CD4-positive, CD25-positive, alpha-beta regulatory T cell (primary cell): ENCODE data around the gene SEC11A. TPM values are rescaled to one million over a fixed set of nuclear protein-coding genes. Genes with fewer than 3 reads are reported as not detected.
A peak's percentile ranks its signal among the peaks of the same experiment; 100 is the strongest.
"Not testable (repeated sequence)": the region's sequence is repeated elsewhere in the genome, so short reads cannot be mapped to it uniquely, and the experiment has no call there.

Source experiments
- ATAC-seq, 2 donors: fragments of 150-1000 bp; cut with Tn5 transposase; one replicate each; pipeline ENCODE4 v1.10.0; 2021; ENCODE audit warnings: low read depth in 2 of 2, moderate number of reproducible peaks in 2 of 2, moderate library complexity in 1 of 2
- DNase-seq, 3 donors: peaks; one replicate each; pipeline versions ENCODE4 v3.0.0 to v3.0.0-alpha.2; 2012 to 2022; ENCODE audit warnings: mixed read lengths in 1 of 3
- H3K27ac ChIP-seq: one replicate; pipeline ENCODE4 v1.7.0; 2013; ENCODE audit warnings: mild to moderate bottlenecking, low read length; ENCODE audit not compliant: insufficient read depth, poor library complexity, severe bottlenecking
- H3K27me3 ChIP-seq: one replicate; pipeline ENCODE4 v1.7.0; 2013; ENCODE audit warnings: low read length; ENCODE audit not compliant: control insufficient read depth, insufficient read depth
- H3K36me3 ChIP-seq: one replicate; pipeline ENCODE4 v1.7.0; 2013; ENCODE audit warnings: mild to moderate bottlenecking, low read length, moderate library complexity; ENCODE audit not compliant: control insufficient read depth, insufficient read depth
- H3K4me1 ChIP-seq: 2 replicates; pipeline ENCODE4 v1.7.0; 2013; ENCODE audit warnings: mild to moderate bottlenecking, low read length; ENCODE audit not compliant: insufficient read depth, control insufficient read depth, poor library complexity, severe bottlenecking
- H3K4me3 ChIP-seq: one replicate; pipeline ENCODE4 v1.7.0; 2013; ENCODE audit warnings: low read depth, mild to moderate bottlenecking, low read length, moderate library complexity
- H3K9me3 ChIP-seq, 2 experiments: 1 replicate in 1 of 2; 2 replicates in 1 of 2; pipeline ENCODE4 v1.7.0; 2013; ENCODE audit warnings: low read length in 2 of 2, mild to moderate bottlenecking in 1 of 2, moderate library complexity in 1 of 2; ENCODE audit not compliant: control insufficient read depth in 2 of 2
- H3K27ac Mint-ChIP-seq, 3 donors: one replicate each; pipeline ENCODE4 v1.8.0; 2020 to 2022; ENCODE audit warnings: mild to moderate bottlenecking in 3 of 3, mixed read lengths in 3 of 3, moderate library complexity in 2 of 3
- H3K27me3 Mint-ChIP-seq: one replicate; pipeline ENCODE4 v1.8.0; 2022; ENCODE audit warnings: mild to moderate bottlenecking, mixed read lengths
- H3K36me3 Mint-ChIP-seq: one replicate; pipeline ENCODE4 v1.8.0; 2020; ENCODE audit warnings: mixed read lengths
- H3K4me1 Mint-ChIP-seq, 4 donors: one replicate each; pipeline ENCODE4 v1.8.0; 2020 to 2022; ENCODE audit warnings: mixed read lengths in 4 of 4, mild to moderate bottlenecking in 1 of 4
- H3K4me3 Mint-ChIP-seq, 4 donors: one replicate each; pipeline ENCODE4 v1.8.0; 2020 to 2022; ENCODE audit warnings: mild to moderate bottlenecking in 4 of 4, mixed read lengths in 4 of 4, moderate library complexity in 3 of 4
- H3K9me3 Mint-ChIP-seq, 7 donors: one replicate each; pipeline ENCODE4 v1.8.0; 2020 to 2022; ENCODE audit warnings: mixed read lengths in 7 of 7, mild to moderate bottlenecking in 3 of 7, moderate library complexity in 2 of 7
- polyA plus RNA-seq, 4 donors: library from polyadenylated mRNA; unstranded; fragments of 300-500 nt; fragmentation: Illumina TruSeq; gene quantifications; one replicate each; pipeline ENCODE4 v1.2.3, GENCODE V29; 2021
- total RNA-seq: library from RNA; stranded (reverse); gene quantifications from one replicate; pipeline ENCODE4 v1.2.3, GENCODE V29; 2022

The SEC11A gene
- total and polyA plus RNA-seq, 5 donors from 2014 or later, result 72.9 to 186 (median 163) TPM

DNA sequence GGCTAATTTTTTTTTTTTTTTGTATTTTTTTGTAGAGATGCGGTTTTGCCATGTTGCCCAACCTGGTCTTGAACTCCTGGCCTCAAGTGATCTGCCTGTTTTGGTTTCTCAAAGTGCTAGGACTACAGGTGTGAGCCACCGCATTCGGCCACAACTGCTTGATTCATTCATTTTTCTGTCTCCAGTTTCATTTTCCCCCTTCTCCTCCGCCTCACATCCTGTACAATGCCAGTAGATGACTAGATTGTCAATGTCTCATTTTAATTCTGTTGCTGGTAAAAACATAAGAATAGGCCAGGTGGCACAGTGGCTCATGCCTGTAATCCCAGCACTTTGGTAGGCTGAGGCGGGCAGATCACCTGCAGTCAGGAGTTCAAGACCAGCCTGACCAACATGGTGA is 20.4 kb upstream of the SEC11A start:
- Mint-ChIP-seq H3K27ac (peak overlapping the region; percentile 84 to 95 (median 85)), H3K9me3 (peaks cover 0 to 2% (median 0%) of the 10 kb centered on the region in 7 donors), H3K4me1 (peaks cover 20 to 58% (median 41%) of the 10 kb centered on the region in 4 donors), H3K36me3 (no peaks in the 10 kb centered on the region), H3K27me3 (no peaks in the 10 kb centered on the region), H3K4me3 (peak overlapping the region; percentile 62 to 91 (median 82))
- Histone ChIP-seq H3K36me3 (no peaks in the 10 kb centered on the region), H3K4me3 (peak overlapping the region; percentile 42), H3K27ac (peak overlapping the region; percentile 80), H3K27me3 (no peaks in the 10 kb centered on the region), H3K9me3 (no peaks in the 10 kb centered on the region), H3K4me1 (peaks cover 39% of the 10 kb centered on the region)
- ATAC-seq, result peak; percentile 74 to 79
- DNase-seq, result peak; percentile 29 to 97 (median 83)

DNA sequence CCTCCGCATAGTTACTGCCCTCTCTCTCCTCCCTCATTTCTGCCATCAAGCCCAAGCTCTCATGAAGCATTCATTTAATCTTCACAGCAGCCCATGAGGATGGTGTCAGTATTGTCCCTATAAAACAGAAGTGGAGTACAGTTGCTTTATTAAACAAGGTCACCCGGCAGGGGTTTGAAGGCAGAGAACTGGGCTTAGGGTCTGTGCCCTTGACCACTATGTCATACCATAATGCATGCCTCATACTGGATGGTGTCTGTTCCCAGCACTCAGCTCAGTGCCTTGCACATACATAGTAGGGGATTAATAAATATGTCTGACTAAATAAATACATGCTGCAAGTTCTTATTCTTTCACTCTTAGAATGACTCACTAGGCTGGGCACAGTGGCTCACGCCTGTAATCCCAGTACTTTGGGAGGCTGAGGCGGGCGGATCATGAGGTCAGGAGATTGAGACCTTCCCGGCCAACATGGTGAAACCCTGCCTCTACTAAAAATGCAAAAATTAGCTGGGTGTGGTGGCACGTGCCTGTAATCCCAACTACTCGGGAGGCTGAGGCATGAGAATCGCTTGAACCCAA is 19.6 kb upstream of the SEC11A start:
- peak in 1 of 2 donors; percentile 7 for ATAC-seq

GRCh38 chr15:84734794-84735479 is 19.0 kb upstream of the SEC11A start:
- H3K36me3 ChIP-seq, result no peaks in the 10 kb centered on the region
- H3K4me3 Mint-ChIP-seq, result peak overlapping the region; percentile 81 to 91 (median 82)
- peaks cover 41% of the 10 kb centered on the region for H3K4me1 ChIP-seq
- peak overlapping the region; percentile 94 to 95 (median 95) for H3K27ac Mint-ChIP-seq
- no peaks in the 10 kb centered on the region for H3K27me3 Mint-ChIP-seq
- H3K9me3 Mint-ChIP-seq, result peaks cover 0 to 2% (median 0%) of the 10 kb centered on the region in 7 donors
- peak; percentile 61 to 91 (median 68) for DNase-seq
- ATAC-seq, result peak; percentile 74 to 75
- H3K4me1 Mint-ChIP-seq, result peaks cover 14 to 56% (median 39%) of the 10 kb centered on the region in 4 donors
- peak overlapping the region; percentile 80 for H3K27ac ChIP-seq
- no peaks in the 10 kb centered on the region for H3K36me3 Mint-ChIP-seq
- H3K27me3 ChIP-seq, result no peaks in the 10 kb centered on the region
- no peaks in the 10 kb centered on the region for H3K9me3 ChIP-seq
- peak overlapping the region; percentile 69 for H3K4me3 ChIP-seq

More for the DNA sequence above, 19.6 kb upstream of the SEC11A start:
- H3K4me3 Mint-ChIP-seq, result peak overlapping the region; percentile 81 to 91 (median 82)
- H3K36me3 ChIP-seq, H3K27me3 ChIP-seq, H3K9me3 ChIP-seq, H3K9me3 Mint-ChIP-seq, H3K36me3 Mint-ChIP-seq, H3K27me3 Mint-ChIP-seq: not testable (repeated sequence)
- Histone ChIP-seq H3K27ac (peak overlapping the region; percentile 80), H3K4me1 (peaks cover 39% of the 10 kb centered on the region), H3K4me3 (peak overlapping the region; percentile 69)
- H3K27ac Mint-ChIP-seq, result peak overlapping the region; percentile 94 to 95 (median 95)
- peak in 1 of 3 donors; percentile 54 for DNase-seq
- peaks cover 14 to 57% (median 39%) of the 10 kb centered on the region in 4 donors for H3K4me1 Mint-ChIP-seq

DNA sequence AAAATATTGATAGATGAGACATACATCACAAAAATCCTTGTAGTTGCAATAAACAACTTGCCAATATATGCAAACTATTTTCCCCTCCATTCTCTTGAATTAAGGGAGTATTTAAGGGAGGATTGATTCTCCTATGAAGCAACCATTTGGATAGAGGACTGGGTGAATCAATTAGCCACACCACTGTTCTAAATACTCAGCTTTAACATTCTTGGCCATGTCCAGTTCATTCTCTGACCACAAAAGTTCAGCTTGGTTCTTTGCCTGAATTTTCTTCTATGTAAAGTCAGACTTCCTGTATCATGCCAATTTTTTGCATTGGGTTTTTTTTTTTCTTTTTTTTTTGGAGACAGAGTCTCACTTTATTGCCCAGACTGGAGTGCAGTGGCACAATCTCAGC is 15.8 kb upstream of the SEC11A start:
- Mint-ChIP-seq H3K27ac (peak overlapping the region in 1 of 3 donors; percentile 20), H3K9me3 (peaks cover 0 to 2% (median 0%) of the 10 kb centered on the region in 7 donors), H3K36me3 (no peaks in the 10 kb centered on the region), H3K4me1 (peaks cover 12 to 69% (median 43%) of the 10 kb centered on the region in 4 donors), H3K27me3 (no peaks in the 10 kb centered on the region), H3K4me3 (no peak overlapping the region)
- Histone ChIP-seq H3K4me3 (no peak overlapping the region), H3K27me3 (no peaks in the 10 kb centered on the region), H3K4me1 (peaks cover 50% of the 10 kb centered on the region), H3K36me3 (no peaks in the 10 kb centered on the region), H3K9me3 (no peaks in the 10 kb centered on the region), H3K27ac (no peak overlapping the region)
- no peak for DNase-seq
- no peak for ATAC-seq

DNA sequence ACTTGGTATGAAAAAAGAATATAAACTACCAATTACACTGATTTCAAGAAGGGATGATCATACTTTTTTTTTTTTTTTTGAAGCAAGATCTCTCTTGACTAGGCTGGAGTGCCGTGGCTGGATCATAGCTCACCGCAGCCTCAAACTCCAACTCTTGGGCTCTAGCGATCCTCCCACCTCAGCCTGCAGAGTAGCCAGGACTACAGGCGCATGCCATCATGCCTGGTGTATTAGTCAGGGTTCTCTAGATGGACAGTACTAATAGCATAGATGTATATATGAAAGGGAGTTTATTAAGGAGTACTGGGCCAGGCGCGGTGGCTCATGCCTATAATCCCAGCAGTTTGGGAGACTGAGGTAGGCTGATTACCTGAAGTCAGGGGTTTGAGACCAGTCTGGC is 11.5 kb upstream of the SEC11A start:
- no peaks in the 10 kb centered on the region for H3K27me3 Mint-ChIP-seq
- no peaks in the 10 kb centered on the region for H3K9me3 Mint-ChIP-seq
- H3K9me3 ChIP-seq, result no peaks in the 10 kb centered on the region
- H3K4me1 ChIP-seq, result peaks cover 46% of the 10 kb centered on the region
- no peak overlapping the region for H3K4me3 ChIP-seq
- peaks cover 16 to 66% (median 27%) of the 10 kb centered on the region in 4 donors for H3K4me1 Mint-ChIP-seq
- H3K4me3 Mint-ChIP-seq, result peak overlapping the region in 2 of 4 donors; percentile 8 to 47
- H3K27ac ChIP-seq, result no peak overlapping the region
- H3K27me3 ChIP-seq, result no peaks in the 10 kb centered on the region
- H3K27ac Mint-ChIP-seq, result peak overlapping the region in 1 of 3 donors; percentile 26
- H3K36me3 Mint-ChIP-seq, result no peaks in the 10 kb centered on the region
- ATAC-seq (no peak), DNase-seq (no peak)
- H3K36me3 ChIP-seq, result no peaks in the 10 kb centered on the region

- DNase-seq (peak in 2 of 3 donors; percentile 48 to 90), ATAC-seq (peak; percentile 74 to 78)
- H3K36me3 ChIP-seq, result no peaks in the 10 kb centered on the region
- no peaks in the 10 kb centered on the region for H3K27me3 ChIP-seq
- H3K27ac ChIP-seq, result peak overlapping the region; percentile 62
- peaks cover 26 to 74% (median 39%) of the 10 kb centered on the region in 4 donors for H3K4me1 Mint-ChIP-seq
- peak overlapping the region; percentile 76 for H3K4me3 ChIP-seq
- H3K36me3 Mint-ChIP-seq, result no peaks in the 10 kb centered on the region
- no peaks in the 10 kb centered on the region for H3K9me3 Mint-ChIP-seq
- H3K9me3 ChIP-seq, result no peaks in the 10 kb centered on the region
- H3K4me3 Mint-ChIP-seq, result peak overlapping the region; percentile 44 to 88 (median 83)
- H3K27me3 Mint-ChIP-seq, result no peaks in the 10 kb centered on the region
- H3K4me1 ChIP-seq, result peaks cover 62% of the 10 kb centered on the region
- H3K27ac Mint-ChIP-seq, result peak overlapping the region; percentile 92 to 94 (median 94)
Observed at GRCh38 chr15:84725001-84725491, 9.1 kb upstream of the SEC11A start.

DNA sequence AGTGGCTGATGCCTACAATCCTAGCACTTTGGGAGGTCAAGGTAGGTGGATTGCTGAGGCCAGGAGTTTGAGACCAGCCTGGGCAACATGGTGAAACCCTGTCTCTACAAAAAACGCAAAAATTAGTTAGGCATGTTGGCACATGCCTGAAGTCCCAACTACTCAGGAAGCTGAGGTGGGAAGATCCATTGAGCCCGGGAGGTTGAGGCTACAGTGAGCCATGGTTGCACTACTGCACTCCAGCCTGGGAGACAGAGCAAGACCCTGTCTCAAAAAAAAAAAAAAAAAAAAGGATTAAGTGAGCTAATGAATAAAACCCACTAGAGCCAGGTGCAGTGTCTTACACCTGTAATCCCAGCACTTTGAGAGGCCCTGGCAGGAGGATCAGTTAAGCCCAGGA is 6.7 kb upstream of the SEC11A start:
- peak overlapping the region; percentile 20 for H3K27ac ChIP-seq
- no peaks in the 10 kb centered on the region for H3K9me3 ChIP-seq
- H3K27ac Mint-ChIP-seq, result peak overlapping the region in 2 of 3 donors; percentile 69 to 90
- H3K27me3 ChIP-seq, result no peaks in the 10 kb centered on the region
- DNase-seq (no peak), ATAC-seq (no peak)
- no peaks in the 10 kb centered on the region for H3K36me3 ChIP-seq
- no peaks in the 10 kb centered on the region for H3K36me3 Mint-ChIP-seq
- peaks cover 19 to 78% (median 41%) of the 10 kb centered on the region in 4 donors for H3K4me1 Mint-ChIP-seq
- peak overlapping the region in 1 of 4 donors; percentile 78 for H3K4me3 Mint-ChIP-seq
- peaks cover 51% of the 10 kb centered on the region for H3K4me1 ChIP-seq
- H3K4me3 ChIP-seq, result no peak overlapping the region
- H3K9me3 Mint-ChIP-seq, result no peaks in the 10 kb centered on the region
- no peaks in the 10 kb centered on the region for H3K27me3 Mint-ChIP-seq
